HG02678 (cell line): ENCODE data around the gene HPS1.

ENCODE experiments used
- ATAC-seq: cut with Tn5 transposase; IDR thresholded peaks from one replicate; pipeline ENCODE4 v1.9.1; 2021; ENCODE audit warnings: mild to moderate bottlenecking, moderate library complexity; ENCODE audit not compliant: unreplicated experiment

The HPS1 gene

DNA sequence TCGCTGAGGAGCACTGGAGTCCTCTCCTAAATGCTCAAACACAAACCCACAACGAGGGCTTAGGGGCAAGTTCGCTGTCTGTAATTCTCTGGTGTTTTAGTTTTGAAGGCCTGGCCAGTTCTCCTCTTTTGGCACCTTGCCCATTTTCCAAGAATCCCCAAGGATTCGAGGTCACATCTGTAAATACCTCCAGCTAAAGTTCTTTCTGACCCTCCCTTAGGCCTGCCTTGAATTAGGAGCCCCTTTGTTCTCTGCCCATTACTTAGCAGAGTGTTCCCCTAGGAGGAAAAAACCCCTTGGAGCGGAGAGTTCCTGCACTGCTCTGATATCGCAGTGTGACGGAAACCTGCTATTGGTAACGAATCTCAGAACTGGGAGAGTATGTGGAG is 31.0 kb downstream of the HPS1 start:
- ATAC-seq, result no peak

DNA sequence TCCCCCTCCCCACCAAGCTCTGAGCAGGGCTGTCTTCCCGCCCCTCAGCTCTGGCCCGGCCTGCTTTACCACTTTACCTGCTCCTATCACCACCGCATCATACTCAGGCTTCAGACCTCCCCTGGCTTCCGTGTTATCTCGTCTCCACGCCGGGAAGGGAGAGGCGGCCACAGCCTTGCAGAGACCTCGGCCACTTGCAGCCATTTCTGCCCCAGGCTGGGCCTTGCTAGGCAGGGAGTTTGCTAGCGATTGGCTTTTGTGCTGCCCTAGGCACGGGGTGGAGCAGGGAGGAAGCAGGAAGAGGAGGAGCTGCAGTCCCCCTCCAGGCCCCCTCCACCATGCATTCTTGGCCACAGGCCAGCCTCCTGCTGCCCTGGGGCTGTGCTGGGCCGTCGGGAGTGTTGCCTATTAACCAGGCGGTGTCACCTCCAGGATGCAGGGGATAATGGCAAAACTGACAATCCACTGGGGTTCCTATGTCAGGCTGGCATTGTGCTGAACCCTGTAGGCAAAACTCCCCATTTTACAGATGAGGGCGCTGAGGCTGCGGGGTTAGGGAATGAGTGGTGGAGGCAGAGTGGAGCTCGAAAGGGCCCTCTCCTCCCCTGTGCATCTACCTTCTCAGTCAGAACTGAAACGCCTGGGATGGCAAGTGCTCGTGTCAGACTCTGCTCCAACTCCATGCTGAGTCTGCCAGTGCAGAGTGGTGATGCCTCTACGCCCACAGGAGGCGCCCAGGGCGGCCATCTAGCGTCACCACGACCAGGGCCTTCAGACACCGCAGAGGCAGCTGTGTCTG is 31.6 kb downstream of the HPS1 start, which contains the start of gene PYROXD2:
Gene PYROXD2, minus strand, starts transcription at position 251 of the 799 bp plus-strand sequence. Its CDS starts 47 bp downstream, at position 204.
- ATAC-seq, result peak; percentile 73

DNA sequence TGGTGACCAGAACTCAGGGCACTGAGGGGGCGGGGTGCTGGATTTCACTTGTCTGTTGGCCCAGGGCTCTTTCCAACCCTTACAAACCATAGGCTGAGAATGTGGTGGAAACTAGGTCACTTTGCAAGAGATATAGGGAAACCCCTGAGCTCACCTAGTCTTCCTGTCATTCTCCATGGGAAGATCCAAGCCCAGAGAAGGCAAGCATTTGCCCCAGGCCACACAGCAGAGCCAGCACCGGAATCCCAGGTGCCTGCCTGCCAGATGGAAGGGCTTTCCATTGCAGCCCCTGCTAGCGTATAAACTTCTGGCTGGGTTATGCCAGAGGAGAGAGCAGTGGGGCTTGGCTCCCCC is 32.2 kb downstream of the HPS1 start:
- no peak for ATAC-seq

DNA sequence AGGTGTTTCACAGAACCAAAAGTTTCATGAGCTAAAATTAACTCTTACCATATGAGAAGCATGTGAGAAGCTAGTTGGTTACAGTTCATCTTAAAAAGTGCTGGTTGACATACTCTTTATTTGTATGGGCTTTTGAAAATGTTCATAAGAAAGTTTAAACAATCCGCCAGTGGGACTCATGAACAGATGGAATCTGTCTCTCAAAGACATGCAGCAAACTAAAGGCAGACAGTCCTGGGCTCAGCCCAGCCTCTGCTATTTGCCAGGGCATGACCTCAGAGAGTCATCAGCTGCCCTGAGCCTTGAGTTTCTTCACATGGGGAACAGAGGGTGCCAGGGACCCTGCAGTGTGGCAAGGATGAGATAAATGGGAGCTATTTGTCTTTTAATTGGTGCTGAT is 35.0 kb downstream of the HPS1 start:
- no peak for ATAC-seq

DNA sequence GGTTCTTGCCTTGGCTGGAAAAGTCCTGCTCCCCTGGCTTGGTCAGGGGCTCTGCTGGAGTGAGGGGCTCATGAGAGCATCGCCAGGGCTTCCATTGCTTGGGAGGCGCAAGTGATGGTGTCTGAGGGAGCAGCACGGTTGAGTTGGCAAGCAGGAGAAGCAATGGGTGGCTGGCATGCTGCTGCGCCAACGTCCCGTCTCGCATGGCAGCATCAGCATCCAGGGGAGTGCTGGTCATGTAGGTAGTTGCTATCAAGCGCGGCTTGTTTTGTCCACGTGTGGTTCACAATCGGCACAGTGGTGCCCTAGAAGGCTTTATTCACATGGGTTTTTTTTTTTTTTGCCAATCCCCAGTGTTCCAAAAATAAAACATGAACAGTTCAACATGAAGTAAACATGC is 35.6 kb downstream of the HPS1 start:
- ATAC-seq, result no peak

DNA sequence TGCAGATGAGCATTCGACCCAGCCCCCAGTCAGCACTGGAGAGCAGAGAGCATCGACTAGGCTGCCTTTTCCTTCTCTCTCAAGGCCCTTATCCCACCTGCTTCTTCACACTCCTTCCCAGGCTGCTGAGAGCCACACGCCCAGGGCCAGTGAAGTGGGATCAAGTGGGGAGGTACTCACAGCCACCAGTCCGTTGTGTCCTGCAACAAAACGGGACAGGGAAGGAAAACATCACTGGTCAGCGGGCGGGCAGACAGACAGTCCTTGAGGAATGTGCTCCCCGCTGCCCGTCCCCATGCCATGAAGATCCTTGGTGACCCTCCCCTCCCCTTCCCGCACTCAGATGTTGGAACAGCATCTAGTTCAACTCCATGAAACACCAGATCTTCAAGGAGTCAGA is 36.0 kb downstream of the HPS1 start:
- ATAC-seq, result no peak

DNA sequence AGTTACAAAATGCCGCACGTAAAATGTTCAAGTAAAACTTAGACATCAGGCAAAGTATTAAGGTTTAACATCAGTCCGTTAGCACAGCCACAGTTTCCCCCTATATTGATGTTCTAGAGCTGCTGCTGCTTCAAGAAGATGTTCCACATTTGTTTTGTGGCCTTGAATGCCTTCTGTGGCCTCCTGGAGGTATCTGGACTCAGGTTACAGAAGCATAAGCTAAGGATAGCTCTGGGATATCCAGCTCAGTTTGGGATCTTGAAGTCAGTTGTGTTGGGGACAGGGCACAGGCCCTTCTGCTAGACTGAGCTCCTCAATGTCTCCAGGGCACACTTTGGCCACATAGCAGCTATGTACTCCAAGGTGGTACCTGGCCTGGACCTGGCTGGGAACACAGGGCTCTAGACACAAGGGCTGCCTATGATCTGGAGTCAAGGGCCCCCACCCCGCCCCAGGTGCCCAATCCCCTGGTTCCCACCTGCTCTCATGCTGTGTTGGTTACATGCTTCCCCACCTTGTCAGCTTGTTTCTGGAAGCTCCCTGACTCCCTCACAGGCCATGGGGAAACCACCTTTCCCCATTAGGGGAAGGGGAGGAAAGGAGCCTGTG is 36.5 kb downstream of the HPS1 start:
- ATAC-seq, result no peak

DNA sequence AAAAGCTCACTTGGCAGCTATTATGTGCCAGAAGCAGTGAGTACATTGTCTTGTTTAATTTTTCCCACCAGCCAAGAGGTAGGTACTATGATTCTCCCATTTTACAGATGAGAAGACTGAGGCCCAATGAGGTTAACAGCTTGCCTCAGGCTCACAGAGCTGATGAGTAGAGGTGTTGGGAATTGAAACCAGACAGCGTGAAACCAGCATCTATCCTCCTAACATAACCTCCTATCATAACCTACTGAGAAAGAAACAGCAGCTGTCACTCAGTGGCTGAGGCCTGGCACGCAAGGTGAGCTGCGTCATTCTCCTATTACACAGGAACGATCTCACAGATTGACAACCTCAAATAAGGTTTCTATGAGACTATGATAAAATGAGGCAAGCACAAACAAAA is 37.9 kb downstream of the HPS1 start:
- ATAC-seq, result no peak

DNA sequence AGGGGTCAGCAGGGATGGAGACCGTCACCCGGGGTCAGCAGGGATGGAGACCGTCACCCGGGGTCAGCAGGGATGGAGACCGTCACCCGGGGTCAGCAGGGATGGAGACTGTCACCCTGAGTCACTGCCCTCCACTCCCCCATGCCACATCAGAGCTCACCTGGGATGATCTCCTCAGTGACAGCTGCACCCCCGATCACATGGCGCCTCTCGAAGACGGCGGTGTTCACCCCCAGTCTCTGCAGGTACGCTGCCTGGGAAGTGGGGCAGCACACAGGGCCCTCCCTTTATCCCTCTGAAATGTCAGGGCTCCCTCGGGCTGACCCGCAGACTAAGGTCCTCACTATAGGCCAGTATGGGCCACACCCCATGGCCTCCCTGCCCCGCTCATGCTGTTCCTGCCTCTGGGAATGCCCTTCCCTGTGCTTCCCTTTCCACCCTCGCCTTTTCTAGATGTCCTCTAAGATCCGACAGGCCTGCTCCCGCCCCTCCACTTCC is 38.9 kb downstream of the HPS1 start:
- ATAC-seq, result no peak

DNA sequence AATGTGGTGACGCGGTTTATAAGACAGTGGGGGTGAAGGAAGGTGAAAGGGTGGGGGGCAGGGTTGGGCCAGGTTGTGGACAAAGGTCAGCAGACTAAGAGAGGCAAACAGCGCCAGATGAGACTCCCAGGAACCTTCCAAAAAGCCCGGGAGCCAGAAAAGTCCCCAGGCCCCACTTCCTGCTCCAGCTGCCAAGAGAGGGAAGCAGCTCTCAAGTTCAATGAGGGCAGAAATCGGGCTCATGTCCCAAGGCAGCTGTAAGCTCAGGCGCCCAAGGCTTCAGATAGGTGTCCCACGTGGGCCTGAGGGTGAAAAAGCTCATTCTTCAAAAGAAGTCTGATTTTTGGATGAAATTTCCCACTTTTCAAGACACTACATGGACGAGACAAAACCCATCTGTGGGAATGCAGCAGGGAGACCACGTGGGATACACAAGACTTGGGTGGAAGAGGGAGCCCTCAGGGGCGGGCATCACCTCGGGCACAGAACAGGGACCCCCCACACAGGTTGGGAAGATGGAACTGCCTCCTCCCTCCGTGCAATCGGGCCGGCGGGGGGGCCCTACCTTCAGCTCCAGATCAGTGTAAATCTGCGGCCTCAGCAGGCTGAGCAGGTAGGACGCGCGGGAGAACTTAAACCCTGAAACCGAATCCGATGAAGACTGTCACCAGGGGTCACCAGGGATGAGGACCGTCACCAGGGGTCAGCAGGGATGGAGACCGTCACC is 39.6 kb downstream of the HPS1 start:
- no peak for ATAC-seq

DNA sequence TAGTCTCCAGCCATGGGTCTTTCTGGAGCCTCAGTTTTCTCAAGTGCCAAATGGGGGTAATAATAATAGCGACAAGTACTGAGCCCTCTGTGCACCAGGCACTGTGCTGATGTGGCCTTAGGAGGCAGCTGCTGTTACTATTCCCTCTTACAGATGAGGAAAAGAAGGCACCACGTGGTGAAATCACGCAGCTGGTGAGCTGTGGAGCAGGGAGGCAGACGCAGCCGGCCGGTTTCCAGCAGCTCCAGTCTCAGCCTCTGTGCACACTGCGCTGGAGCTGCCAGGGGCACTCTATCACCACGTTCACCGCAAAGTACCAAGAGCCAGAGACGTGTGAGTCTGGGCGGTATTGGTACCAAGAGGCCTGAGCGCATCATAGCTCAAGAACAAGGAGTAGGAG is 41.3 kb downstream of the HPS1 start:
- ATAC-seq, result no peak

DNA sequence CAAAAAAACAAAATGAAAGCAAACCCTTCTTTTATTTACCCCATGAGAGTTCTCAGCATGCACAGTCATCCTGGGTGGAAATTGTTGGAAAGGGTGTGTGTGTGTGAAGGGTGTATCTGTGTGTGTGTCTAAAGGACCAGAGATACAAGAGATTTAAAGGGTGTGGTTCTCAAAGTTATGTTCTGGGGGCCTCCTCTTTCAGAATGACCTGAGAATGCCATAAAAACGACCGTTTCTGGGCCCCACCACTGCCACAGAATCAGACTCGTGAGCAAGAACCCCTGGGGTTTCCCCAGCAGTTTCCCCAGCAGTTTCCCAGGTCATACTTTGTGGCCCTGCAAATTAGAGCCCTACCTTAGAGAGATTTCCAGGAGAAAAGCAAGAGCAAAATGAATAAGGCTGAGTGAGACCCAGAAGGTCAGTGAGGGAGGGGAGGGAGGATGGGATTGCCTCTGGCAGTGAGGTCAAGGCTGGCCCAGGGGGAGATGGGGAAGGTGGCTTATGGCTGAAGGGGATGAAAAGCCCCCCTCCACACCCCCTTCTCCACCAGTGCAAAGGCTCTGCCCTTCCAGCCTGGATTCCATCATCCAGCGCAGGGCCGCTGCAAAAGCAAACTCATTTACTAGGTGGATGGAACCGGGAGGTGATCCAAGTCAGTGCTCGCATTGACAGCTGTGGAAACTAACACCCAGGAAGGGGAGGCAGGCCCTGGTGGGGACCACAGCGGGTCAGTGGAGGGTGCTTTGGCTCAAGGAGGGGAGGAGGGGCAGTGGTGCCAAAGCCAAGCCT is 42.0 kb downstream of the HPS1 start:
- peak; percentile 71 for ATAC-seq

DNA sequence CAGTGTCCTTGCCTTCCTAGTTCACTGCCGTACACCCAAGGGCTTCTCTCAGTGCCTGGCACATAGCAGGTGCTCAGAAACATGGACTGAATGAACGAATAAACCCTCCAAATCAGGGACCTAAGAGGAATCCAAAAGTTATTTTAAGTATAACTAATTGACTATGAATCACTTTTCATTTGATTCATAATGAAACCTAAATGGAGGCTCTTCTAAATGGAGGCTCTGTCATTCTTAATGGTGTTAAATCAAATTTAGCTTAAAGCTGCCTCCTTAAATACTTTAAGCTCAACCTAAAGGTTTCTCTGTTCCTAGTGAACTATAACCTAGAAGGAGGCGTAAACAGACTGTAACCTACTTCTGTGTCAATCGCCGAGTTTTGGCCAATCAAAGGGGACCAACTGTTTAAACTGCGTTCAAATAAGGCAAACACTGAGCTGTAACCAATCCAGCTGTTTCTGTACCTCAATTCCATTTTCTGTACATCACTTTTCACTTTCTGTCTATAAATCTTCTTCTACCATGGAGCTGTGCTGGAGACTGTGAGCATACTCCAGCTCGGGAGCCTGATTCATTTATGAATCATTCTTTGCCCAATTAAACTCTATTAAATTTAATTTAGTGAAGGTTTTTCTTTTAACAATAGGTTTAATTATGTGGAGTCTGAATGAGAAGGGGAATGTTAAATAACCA is 42.8 kb downstream of the HPS1 start:
- no peak for ATAC-seq

DNA sequence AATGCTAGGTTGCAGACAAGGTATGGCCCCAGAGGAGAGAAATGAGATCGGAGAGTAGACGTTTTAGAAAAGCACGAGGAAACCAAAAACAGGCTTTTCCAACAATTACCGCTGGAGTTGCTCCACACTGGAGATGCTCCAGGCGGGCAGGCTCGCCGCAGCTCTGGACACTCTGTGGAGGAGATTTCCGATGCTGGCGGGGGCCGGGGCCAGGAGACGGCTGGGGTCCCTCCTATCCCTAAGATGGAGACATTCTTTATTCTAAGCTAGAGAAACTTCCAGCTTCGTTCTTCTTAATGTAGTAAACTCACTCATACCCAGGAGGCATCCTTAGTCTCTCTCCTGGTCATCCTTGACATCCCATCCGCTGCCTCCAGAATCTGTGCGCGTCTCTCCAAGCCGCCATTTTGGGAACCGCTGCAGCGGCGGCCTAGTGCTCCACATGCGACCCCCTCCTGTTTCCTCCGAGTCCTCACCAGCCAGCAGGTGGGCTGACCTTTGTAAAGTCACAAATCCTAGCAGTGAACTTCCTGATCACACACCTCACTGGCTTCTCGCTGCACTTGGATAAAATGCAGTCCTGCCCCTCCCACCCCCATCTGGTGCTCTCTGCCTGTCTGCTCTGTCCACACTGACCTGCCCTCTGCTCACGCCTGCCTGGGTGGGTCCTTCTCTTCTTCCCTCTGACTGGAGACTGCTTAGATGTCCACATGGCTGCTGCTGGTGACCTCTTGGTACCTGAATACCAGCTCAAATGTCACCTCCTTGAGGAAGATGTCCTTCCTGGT is 43.6 kb downstream of the HPS1 start:
- ATAC-seq, result no peak

DNA sequence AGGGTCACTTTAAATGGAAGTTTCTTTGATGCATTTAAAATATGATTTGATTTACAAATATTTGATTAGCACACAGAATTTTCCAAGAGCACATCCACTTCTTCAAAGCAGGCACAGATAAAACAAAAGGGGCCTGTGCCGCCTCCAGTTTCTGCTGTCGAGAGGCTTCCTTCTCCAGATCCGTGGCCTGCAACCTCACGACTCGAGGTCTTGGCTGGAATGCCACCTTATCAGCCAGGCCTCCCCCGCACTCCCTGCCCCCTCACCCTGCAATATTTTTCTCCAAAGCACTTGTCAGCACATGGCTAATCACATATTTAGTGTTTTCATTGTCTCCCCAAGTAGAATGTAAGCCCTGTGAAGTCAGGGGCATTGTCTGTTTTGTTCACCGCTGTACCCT is 44.3 kb downstream of the HPS1 start:
- no peak for ATAC-seq

DNA sequence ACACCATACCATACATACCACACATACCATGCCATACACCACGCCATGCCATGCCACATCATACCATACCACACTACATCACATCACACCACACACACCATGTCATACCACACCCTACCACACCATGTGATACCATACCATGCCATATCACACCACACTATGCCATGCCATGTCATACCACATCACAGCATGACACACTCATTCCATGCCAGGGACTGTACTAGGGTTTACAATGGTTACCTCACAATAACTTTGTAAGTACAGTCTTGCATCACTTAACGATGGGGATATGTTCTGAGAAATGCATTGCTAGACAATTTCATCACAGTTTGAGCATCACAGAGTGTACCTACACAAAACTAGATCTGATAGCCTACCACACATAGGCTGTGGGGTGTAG is 46.3 kb downstream of the HPS1 start:
- ATAC-seq, result no peak

DNA sequence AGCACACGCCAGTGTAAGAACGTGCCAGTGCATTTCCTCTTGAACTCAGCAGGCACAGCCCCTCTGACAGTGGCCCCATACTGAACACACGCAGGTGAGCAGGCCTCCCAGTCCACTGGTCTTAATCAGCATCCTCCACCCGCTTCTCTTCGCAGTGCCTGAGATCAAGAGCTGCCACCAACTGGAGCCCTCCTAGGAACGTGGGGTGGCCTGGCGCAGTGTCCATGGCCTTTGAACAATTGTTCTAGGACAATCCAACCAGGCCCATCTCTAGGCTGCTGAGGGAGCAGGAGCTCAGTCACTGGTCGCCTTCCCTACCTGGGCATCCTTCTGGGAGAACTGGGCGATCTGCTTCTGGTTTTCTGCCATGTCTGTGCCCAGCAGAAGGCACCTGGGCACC is 47.0 kb downstream of the HPS1 start:
- no peak for ATAC-seq

DNA sequence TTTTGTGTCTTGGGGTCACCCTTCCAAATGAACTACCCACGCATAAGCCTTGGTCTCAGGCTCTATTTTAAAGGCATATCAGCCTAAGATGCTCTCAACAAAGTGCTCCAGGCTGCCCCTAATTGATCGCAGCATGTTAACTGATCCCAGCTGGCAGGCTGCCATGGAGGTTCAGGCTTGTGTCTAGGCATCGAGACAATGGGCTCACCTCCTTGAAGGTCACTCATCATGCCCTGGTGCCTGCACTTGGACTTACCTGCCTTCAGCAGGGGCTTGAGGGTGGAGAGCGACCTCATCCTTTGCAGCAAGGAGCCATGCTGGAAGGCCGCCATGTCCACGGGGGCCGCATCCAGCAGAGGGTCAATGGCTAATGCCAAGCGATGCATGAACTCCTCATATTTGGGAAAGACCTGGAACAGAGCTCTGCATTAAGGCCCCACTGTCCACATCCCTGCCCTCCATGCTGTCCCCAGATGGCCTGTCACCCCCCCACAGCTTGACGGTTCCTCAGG is 49.6 kb downstream of the HPS1 start:
- no peak for ATAC-seq
